Lower lobe of right lung (tissue), 2 donors: ENCODE results near the gene SPIRE1. TPM values are rescaled to one million over a fixed set of nuclear protein-coding genes. Genes with fewer than 3 reads are reported as not detected.
"Not testable (repeated sequence)": the region's sequence is repeated elsewhere in the genome, so short reads cannot be mapped to it uniquely, and the experiment has no call there.

ENCODE experiments used
- ATAC-seq, 2 donors: fragments of 200-7000 bp; cut with Tn5 transposase; one replicate each; pipeline ENCODE4 v1.9.1; 2020 to 2022; ENCODE audit warnings: mild to moderate bottlenecking in 2 of 2, moderate library complexity in 2 of 2
- DNase-seq: peaks from one replicate; pipeline ENCODE4 v3.0.0-alpha.2; 2020
- H3K27ac ChIP-seq: fragments of 200-600 bp; one replicate; pipeline ENCODE4 v1.8.0; 2022
- H3K27me3 ChIP-seq: fragments of 200-600 bp; one replicate; pipeline ENCODE4 v1.8.0; 2022; ENCODE audit warnings: low read depth
- H3K36me3 ChIP-seq: fragments of 200-600 bp; one replicate; pipeline ENCODE4 v1.8.0; 2022; ENCODE audit warnings: mild to moderate bottlenecking
- H3K4me1 ChIP-seq: fragments of 200-600 bp; one replicate; pipeline ENCODE4 v1.8.0; 2022
- H3K4me3 ChIP-seq: fragments of 200-600 bp; one replicate; pipeline ENCODE4 v1.8.0; 2022; ENCODE audit warnings: mild to moderate bottlenecking
- H3K9me3 ChIP-seq: fragments of 200-600 bp; one replicate; pipeline ENCODE4 v1.8.0; 2022
- intact Hi-C: fragments of 100-400 bp; cut with DNase I; formaldehyde crosslinking; loops from one replicate; pipeline ENCODE4 v1.11.0; 2022
- total RNA-seq: library from RNA; stranded (reverse); fragmentation: NEBNext Ultra II Directional; extraction: Animal tissue kit (Norgen Biotek cat#: 25700); gene quantifications from one replicate; pipeline ENCODE4 v1.2.1, GENCODE V29; 2021
- TF ChIP-seq, protein P1 (sequence below): fragments of 200-600 bp; IDR thresholded peaks from one replicate; pipeline ENCODE4 v1.8.0; 2022; ENCODE audit warnings: antibody characterized with exemption, mild to moderate bottlenecking
- donor health status: DM: no; HTN: yes; CAD: no; lungs with severe emphysema.

SPIRE1 gene
- total RNA-seq, 1 donor from 2014 or later = 42.1 TPM

DNA sequence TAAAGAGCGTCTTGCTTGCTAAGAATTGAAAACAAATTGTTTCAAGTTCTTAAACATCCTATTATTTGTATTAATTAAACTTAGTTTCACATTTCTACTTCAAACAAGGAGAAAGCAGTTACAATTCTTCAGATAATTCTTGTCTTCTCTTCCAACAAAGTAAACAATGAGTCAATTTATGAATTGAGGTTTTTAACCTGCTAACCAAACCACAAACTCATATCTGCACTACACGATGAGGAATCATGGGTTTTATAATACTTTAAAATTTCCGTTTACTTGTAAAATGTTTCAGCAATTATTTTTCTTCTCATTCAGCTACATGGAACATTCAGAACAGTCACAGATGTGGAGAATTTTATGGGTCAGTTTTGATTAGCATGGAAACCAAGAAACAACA, 114.2 kb downstream of the SPIRE1 start:
- H3K9me3 ChIP-seq = peaks cover 16% of the 10 kb centered on the region
- intact Hi-C loops = no loop called here

DNA sequence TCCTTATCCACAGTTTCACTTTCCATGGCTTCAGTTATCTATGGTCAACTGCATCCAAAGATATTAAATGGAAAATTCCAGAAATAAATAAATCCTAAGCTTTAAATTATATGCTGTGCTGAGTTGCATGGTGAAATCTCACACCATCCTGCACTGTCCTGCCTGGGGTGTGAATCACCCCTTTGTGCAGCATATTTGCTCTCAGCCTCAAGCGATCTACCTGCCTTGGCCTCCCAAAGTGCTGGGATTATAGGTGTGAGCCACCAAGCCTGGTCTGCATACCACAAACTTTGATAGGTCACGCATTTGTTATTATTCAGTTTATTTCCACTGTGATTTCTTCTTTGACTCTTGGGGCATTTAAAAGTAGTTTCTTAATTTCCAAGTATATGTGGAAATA, 117.2 kb downstream of the SPIRE1 start:
- no peak for DNase-seq
- peak in 1 of 2 donors; percentile 22 for ATAC-seq
- no peaks in the 10 kb centered on the region for H3K36me3 ChIP-seq
- intact Hi-C loops = no loop called here
- H3K4me1 ChIP-seq = no peaks in the 10 kb centered on the region
- no peaks in the 10 kb centered on the region for H3K27me3 ChIP-seq
- peaks cover 16% of the 10 kb centered on the region for H3K9me3 ChIP-seq
- H3K27ac ChIP-seq = no peak overlapping the region
- TF ChIP-seq, protein P1, sequence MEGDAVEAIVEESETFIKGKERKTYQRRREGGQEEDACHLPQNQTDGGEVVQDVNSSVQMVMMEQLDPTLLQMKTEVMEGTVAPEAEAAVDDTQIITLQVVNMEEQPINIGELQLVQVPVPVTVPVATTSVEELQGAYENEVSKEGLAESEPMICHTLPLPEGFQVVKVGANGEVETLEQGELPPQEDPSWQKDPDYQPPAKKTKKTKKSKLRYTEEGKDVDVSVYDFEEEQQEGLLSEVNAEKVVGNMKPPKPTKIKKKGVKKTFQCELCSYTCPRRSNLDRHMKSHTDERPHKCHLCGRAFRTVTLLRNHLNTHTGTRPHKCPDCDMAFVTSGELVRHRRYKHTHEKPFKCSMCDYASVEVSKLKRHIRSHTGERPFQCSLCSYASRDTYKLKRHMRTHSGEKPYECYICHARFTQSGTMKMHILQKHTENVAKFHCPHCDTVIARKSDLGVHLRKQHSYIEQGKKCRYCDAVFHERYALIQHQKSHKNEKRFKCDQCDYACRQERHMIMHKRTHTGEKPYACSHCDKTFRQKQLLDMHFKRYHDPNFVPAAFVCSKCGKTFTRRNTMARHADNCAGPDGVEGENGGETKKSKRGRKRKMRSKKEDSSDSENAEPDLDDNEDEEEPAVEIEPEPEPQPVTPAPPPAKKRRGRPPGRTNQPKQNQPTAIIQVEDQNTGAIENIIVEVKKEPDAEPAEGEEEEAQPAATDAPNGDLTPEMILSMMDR = no peak
- H3K4me3 ChIP-seq = no peak overlapping the region

More for the DNA sequence above, 114.2 kb downstream of the SPIRE1 start:
- ATAC-seq = no peak
- Histone ChIP-seq H3K4me1 (no peaks in the 10 kb centered on the region), H3K36me3 (no peaks in the 10 kb centered on the region), H3K4me3 (no peak overlapping the region), H3K27me3 (no peaks in the 10 kb centered on the region), H3K27ac (no peak overlapping the region)
- DNase-seq = no peak
- TF ChIP-seq, protein P1 = no peak

DNA sequence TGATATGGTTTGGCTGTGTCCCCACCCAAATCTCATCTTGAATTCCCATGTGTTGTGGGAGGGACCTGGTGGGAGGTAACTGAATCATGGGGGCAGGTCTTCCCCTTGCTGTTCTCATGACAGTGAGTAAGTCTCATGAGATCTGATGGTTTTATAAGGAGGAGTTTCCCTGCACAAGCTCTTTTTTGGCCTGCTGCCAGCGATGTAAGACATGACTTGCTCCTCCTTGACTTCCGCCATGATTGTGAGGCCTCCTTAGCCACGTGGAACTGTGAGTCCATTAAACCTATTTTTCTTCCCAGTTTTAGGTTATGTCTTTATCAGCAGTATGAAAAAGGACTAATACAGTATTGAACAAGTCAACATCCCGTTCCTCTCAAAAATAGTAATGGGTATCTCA, 118.7 kb downstream of the SPIRE1 start:
- H3K27me3 ChIP-seq, H3K4me1 ChIP-seq, H3K4me3 ChIP-seq, ATAC-seq, DNase-seq, intact Hi-C loops, H3K27ac ChIP-seq, H3K36me3 ChIP-seq: not testable (repeated sequence)
- H3K9me3 ChIP-seq = peaks cover 16% of the 10 kb centered on the region

DNA sequence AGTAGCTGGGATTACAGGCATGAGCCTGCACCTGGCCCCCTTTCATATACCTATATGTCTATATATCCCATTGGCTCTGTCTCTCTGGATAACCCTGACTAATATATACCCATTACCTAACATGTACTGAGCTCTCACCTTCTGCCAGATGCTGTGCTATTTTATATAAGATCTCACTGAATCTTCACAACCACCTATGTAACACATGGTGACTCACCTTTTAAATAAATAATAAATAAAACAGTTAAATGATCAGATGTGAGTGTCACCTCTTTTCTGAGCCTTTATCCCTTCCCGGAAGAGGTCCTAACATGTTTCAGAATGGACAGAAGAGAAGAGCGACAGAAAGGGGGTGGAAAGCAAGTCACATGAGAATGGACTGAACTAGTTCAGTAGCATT, 123.1 kb downstream of the SPIRE1 start:
- Histone ChIP-seq H3K27ac (no peak overlapping the region), H3K4me1 (no peaks in the 10 kb centered on the region), H3K9me3 (no peaks in the 10 kb centered on the region), H3K27me3 (no peaks in the 10 kb centered on the region), H3K36me3 (no peaks in the 10 kb centered on the region), H3K4me3 (no peak overlapping the region)
- DNase-seq (no peak), ATAC-seq (no peak)
- intact Hi-C loops = no loop called here
- TF ChIP-seq, protein P1 = no peak

DNA sequence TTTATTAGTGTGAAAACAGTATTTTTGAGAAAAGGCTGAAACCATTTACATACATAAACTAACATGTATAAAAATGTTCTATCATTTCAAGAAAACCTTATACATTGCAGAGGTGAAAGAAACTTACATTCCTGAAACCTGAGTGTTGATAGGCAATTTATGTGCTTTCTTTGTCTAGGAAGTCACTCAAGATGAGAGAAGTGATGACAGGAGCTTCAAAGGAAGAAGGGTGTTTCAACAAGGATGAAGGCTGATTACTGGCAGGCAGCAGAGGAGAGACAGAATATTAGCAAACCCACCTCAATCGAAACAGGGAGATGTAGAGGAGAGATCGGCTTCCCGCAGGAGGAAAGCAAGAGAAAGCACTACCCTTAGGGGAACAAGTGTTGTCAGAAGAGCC, 125.2 kb downstream of the SPIRE1 start:
- Histone ChIP-seq H3K4me1 (no peaks in the 10 kb centered on the region), H3K27me3 (no peaks in the 10 kb centered on the region), H3K27ac (no peak overlapping the region), H3K36me3 (no peaks in the 10 kb centered on the region), H3K4me3 (no peak overlapping the region), H3K9me3 (no peaks in the 10 kb centered on the region)
- TF ChIP-seq, protein P1 = no peak
- ATAC-seq = no peak
- intact Hi-C loops = no loop called here
- DNase-seq = no peak

DNA sequence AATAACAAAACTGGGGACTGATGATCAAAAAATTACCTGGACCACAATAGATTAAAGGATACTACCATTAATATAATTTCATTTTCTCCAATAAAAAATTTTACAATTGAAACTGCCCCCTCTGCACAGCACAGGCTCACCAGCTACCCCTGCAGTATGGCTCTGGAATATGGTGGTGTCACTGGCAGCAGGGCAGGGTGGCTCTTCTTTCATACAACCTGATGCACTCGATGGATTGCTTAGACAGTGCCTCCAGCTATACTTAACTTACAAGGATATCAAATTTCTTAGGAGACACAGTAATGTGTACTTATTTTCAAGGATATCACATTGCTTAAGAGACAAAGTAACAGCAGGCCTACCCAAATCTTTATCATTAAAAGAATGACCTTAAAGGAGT, 126.2 kb downstream of the SPIRE1 start:
- intact Hi-C loops = no loop called here

More for the DNA sequence above, 126.2 kb downstream of the SPIRE1 start:
- H3K9me3 ChIP-seq = no peaks in the 10 kb centered on the region
- no peak overlapping the region for H3K4me3 ChIP-seq
- no peaks in the 10 kb centered on the region for H3K36me3 ChIP-seq
- no peak overlapping the region for H3K27ac ChIP-seq
- TF ChIP-seq, protein P1 = no peak
- H3K4me1 ChIP-seq = no peaks in the 10 kb centered on the region
- no peak for DNase-seq
- H3K27me3 ChIP-seq = no peaks in the 10 kb centered on the region
- no peak for ATAC-seq
